ENCODE measurements around the gene PIGC.

The PIGC gene

GRCh38 chr1:172405912-172406311, 38.0 kb downstream of the PIGC start:
- Histone ChIP-seq H3K9ac (ENCODE audit: low read length) (no peak overlapping the region), H3K4me3 (ENCODE audit: low read depth in 1 of 2, low read length in 2 of 2) (no peak overlapping the region), H3K36me3 (ENCODE audit: insufficient read depth, low read length) (no peaks in the 10 kb centered on the region), H3K27me3 (ENCODE audit: control insufficient read depth in 1 of 2, insufficient read depth in 2 of 2, low read length in 2 of 2) (no peaks in the 10 kb centered on the region), H3K9me3 (ENCODE audit: low read length) (no peaks in the 10 kb centered on the region), H3K4me1 (ENCODE audit: insufficient read depth, low read length) (peaks cover 4% of the 10 kb centered on the region), H3K27ac (ENCODE audit: low read depth, low read length) (no peak overlapping the region)

DNA sequence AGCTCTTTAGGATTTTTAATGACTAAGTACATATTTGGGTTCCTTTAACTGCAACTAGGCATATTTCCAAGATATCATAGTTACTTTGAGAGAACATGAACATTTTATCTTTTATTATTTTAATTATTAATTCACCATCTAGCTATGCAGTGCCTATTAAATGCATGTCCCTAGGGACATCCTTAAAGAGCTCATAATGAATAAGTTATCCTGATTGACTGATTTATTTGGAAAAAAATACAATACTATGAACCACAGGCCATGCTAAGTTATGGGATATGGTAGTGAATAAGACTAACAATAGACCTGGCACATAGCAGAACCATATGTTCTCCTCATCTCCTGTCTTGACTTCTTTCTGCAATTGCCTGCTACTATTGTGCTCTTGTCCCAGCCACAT, 39.7 kb downstream of the PIGC start:
- Histone ChIP-seq H3K9ac (ENCODE audit: low read length) (no peak overlapping the region), H3K4me3 (ENCODE audit: low read depth in 1 of 2, low read length in 2 of 2) (no peak overlapping the region), H3K36me3 (ENCODE audit: insufficient read depth, low read length) (no peaks in the 10 kb centered on the region), H3K27ac (ENCODE audit: low read depth, low read length) (no peak overlapping the region), H3K4me1 (ENCODE audit: insufficient read depth, low read length) (peaks cover 19% of the 10 kb centered on the region), H3K27me3 (ENCODE audit: control insufficient read depth in 1 of 2, insufficient read depth in 2 of 2, low read length in 2 of 2) (no peaks in the 10 kb centered on the region), H3K9me3 (ENCODE audit: low read length) (no peaks in the 10 kb centered on the region)

DNA sequence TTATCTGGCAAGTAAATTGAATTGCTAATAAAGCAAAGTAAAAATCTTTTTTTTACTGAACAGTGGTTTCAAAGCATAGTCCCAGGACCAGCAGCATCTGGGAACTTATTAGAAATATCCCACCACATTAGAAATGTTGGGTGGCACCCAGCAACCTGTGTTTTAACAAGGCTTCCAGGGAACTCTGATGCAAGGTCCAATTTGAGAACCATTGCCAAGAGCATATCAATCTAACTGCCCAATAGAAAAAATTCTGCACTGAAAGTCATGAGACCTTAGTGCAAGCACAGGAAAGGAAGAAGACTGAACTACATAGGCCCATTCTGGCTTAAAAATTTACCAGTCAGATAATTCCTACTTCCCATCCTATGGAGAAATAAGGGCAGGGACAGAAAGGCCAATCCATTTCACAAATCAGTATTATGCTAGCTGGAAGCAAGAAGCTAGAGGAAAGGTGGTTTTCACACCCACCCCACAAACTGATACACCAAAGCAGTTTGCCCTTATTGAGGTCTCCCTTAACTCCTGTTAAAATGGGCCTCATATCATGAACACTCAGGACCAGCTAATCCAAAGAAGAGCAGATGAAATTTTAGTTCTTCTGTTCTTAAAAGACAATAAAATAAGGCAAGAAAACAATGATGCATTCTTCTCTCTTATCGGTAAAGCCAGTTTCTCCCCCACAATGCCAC, 40.8 kb downstream of the PIGC start:
- no peaks in the 10 kb centered on the region for H3K27me3 ChIP-seq (ENCODE audit: control insufficient read depth in 1 of 2, insufficient read depth in 2 of 2, low read length in 2 of 2)
- no peak overlapping the region for H3K27ac ChIP-seq (ENCODE audit: low read depth, low read length)
- H3K4me1 ChIP-seq (ENCODE audit: insufficient read depth, low read length): peaks cover 30% of the 10 kb centered on the region
- no peak overlapping the region for H3K9ac ChIP-seq (ENCODE audit: low read length)
- no peaks in the 10 kb centered on the region for H3K36me3 ChIP-seq (ENCODE audit: insufficient read depth, low read length)
- H3K4me3 ChIP-seq (ENCODE audit: low read depth in 1 of 2, low read length in 2 of 2): no peak overlapping the region
- no peaks in the 10 kb centered on the region for H3K9me3 ChIP-seq (ENCODE audit: low read length)

- Histone ChIP-seq H3K36me3 (ENCODE audit: insufficient read depth, low read length) (no peaks in the 10 kb centered on the region), H3K9ac (ENCODE audit: low read length) (no peak overlapping the region), H3K27ac (ENCODE audit: low read depth, low read length) (no peak overlapping the region), H3K4me1 (ENCODE audit: insufficient read depth, low read length) (peaks cover 41% of the 10 kb centered on the region), H3K9me3 (ENCODE audit: low read length) (no peaks in the 10 kb centered on the region), H3K27me3 (ENCODE audit: control insufficient read depth in 1 of 2, insufficient read depth in 2 of 2, low read length in 2 of 2) (no peaks in the 10 kb centered on the region), H3K4me3 (ENCODE audit: low read depth in 1 of 2, low read length in 2 of 2) (no peak overlapping the region)
Observed at GRCh38 chr1:172401892-172402291, 42.0 kb downstream of the PIGC start.

GRCh38 chr1:172401477-172401876, 42.4 kb downstream of the PIGC start:
- peaks cover 44% of the 10 kb centered on the region for H3K4me1 ChIP-seq (ENCODE audit: insufficient read depth, low read length)
- no peak overlapping the region for H3K27ac ChIP-seq (ENCODE audit: low read depth, low read length)
- no peak overlapping the region for H3K4me3 ChIP-seq (ENCODE audit: low read depth in 1 of 2, low read length in 2 of 2)
- H3K9ac ChIP-seq (ENCODE audit: low read length): no peak overlapping the region
- H3K36me3 ChIP-seq (ENCODE audit: insufficient read depth, low read length): no peaks in the 10 kb centered on the region
- H3K27me3 ChIP-seq (ENCODE audit: control insufficient read depth in 1 of 2, insufficient read depth in 2 of 2, low read length in 2 of 2): no peaks in the 10 kb centered on the region
- no peaks in the 10 kb centered on the region for H3K9me3 ChIP-seq (ENCODE audit: low read length)

GRCh38 chr1:172400722-172401105, 43.2 kb downstream of the PIGC start:
- H3K36me3 ChIP-seq (ENCODE audit: insufficient read depth, low read length): no peaks in the 10 kb centered on the region
- H3K9ac ChIP-seq (ENCODE audit: low read length): no peak overlapping the region
- no peaks in the 10 kb centered on the region for H3K27me3 ChIP-seq (ENCODE audit: control insufficient read depth in 1 of 2, insufficient read depth in 2 of 2, low read length in 2 of 2)
- peak overlapping the region; percentile 30 for H3K27ac ChIP-seq (ENCODE audit: low read depth, low read length)
- H3K4me1 ChIP-seq (ENCODE audit: insufficient read depth, low read length): peaks cover 44% of the 10 kb centered on the region
- no peaks in the 10 kb centered on the region for H3K9me3 ChIP-seq (ENCODE audit: low read length)
- H3K4me3 ChIP-seq (ENCODE audit: low read depth in 1 of 2, low read length in 2 of 2): no peak overlapping the region

- no peaks in the 10 kb centered on the region for H3K9me3 ChIP-seq (ENCODE audit: low read length)
- H3K27ac ChIP-seq (ENCODE audit: low read depth, low read length): peak overlapping the region; percentile 69
- H3K36me3 ChIP-seq (ENCODE audit: insufficient read depth, low read length): no peaks in the 10 kb centered on the region
- H3K4me1 ChIP-seq (ENCODE audit: insufficient read depth, low read length): peaks cover 45% of the 10 kb centered on the region
- H3K9ac ChIP-seq (ENCODE audit: low read length): no peak overlapping the region
- H3K27me3 ChIP-seq (ENCODE audit: control insufficient read depth in 1 of 2, insufficient read depth in 2 of 2, low read length in 2 of 2): no peaks in the 10 kb centered on the region
- H3K4me3 ChIP-seq (ENCODE audit: low read depth in 1 of 2, low read length in 2 of 2): no peak overlapping the region
Observed at GRCh38 chr1:172399756-172400721, 43.8 kb downstream of the PIGC start.

- Histone ChIP-seq H3K27me3 (ENCODE audit: control insufficient read depth in 1 of 2, insufficient read depth in 2 of 2, low read length in 2 of 2) (no peaks in the 10 kb centered on the region), H3K4me1 (ENCODE audit: insufficient read depth, low read length) (peaks cover 54% of the 10 kb centered on the region), H3K36me3 (ENCODE audit: insufficient read depth, low read length) (no peaks in the 10 kb centered on the region), H3K9me3 (ENCODE audit: low read length) (no peaks in the 10 kb centered on the region), H3K27ac (ENCODE audit: low read depth, low read length) (peak overlapping the region; percentile 29), H3K4me3 (ENCODE audit: low read depth in 1 of 2, low read length in 2 of 2) (peak overlapping the region in 1 of 2 donors; percentile 7), H3K9ac (ENCODE audit: low read length) (no peak overlapping the region)
Observed at GRCh38 chr1:172398970-172399755, 44.7 kb downstream of the PIGC start.

DNA sequence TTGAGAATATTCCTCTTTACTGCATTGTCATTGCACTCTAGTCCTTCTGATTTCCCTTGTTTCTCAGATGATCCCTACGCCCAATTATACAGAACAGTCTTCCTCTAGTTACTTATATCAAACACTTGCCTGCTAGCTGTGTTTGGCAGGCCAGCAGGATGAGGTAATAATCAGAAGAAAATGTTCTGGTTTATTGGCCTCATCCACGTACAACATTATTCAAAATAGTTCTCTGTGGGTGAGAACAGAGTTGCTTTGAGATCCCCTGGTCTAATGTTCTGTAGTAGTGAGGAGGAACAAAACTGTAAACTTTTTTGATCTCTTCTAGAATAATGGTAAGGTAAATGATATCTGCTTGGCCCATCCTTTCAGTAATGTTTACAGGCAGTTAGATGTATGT, 45.7 kb downstream of the PIGC start:
- no peak overlapping the region for H3K9ac ChIP-seq (ENCODE audit: low read length)
- peak overlapping the region; percentile 29 for H3K27ac ChIP-seq (ENCODE audit: low read depth, low read length)

GRCh38 chr1:172397633-172398032, 46.2 kb downstream of the PIGC start:
- no peaks in the 10 kb centered on the region for H3K27me3 ChIP-seq (ENCODE audit: control insufficient read depth in 1 of 2, insufficient read depth in 2 of 2, low read length in 2 of 2)
- no peak overlapping the region for H3K9ac ChIP-seq (ENCODE audit: low read length)
- no peak overlapping the region for H3K4me3 ChIP-seq (ENCODE audit: low read depth in 1 of 2, low read length in 2 of 2)
- no peak overlapping the region for H3K27ac ChIP-seq (ENCODE audit: low read depth, low read length)
- peaks cover 69% of the 10 kb centered on the region for H3K4me1 ChIP-seq (ENCODE audit: insufficient read depth, low read length)
- H3K9me3 ChIP-seq (ENCODE audit: low read length): no peaks in the 10 kb centered on the region
- H3K36me3 ChIP-seq (ENCODE audit: insufficient read depth, low read length): no peaks in the 10 kb centered on the region

More for the DNA sequence above, 45.7 kb downstream of the PIGC start:
- peaks cover 63% of the 10 kb centered on the region for H3K4me1 ChIP-seq (ENCODE audit: insufficient read depth, low read length)
- no peaks in the 10 kb centered on the region for H3K27me3 ChIP-seq (ENCODE audit: control insufficient read depth in 1 of 2, insufficient read depth in 2 of 2, low read length in 2 of 2)
- no peaks in the 10 kb centered on the region for H3K9me3 ChIP-seq (ENCODE audit: low read length)
- H3K4me3 ChIP-seq (ENCODE audit: low read depth in 1 of 2, low read length in 2 of 2): no peak overlapping the region
- no peaks in the 10 kb centered on the region for H3K36me3 ChIP-seq (ENCODE audit: insufficient read depth, low read length)

DNA sequence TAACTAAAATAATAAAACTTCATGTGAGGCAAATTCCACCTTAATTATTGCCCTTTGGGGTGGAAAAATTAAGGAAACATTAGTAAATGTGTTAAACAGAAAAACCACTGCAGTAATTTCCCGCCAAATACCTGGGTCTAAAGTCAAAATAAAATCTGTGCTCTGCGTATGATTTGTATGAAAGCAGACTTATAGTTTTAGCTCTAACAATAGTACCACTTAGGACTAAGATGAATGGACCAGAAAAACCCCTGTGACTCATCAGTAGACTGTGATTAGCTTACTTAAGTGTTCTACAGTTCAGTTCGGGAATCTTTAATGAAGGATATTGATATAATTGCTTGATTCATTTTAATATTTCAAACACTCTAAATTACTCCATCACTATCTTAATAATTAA, 46.6 kb downstream of the PIGC start:
- Histone ChIP-seq H3K9ac (ENCODE audit: low read length) (no peak overlapping the region), H3K27ac (ENCODE audit: low read depth, low read length) (no peak overlapping the region), H3K27me3 (ENCODE audit: control insufficient read depth in 1 of 2, insufficient read depth in 2 of 2, low read length in 2 of 2) (no peaks in the 10 kb centered on the region), H3K9me3 (ENCODE audit: low read length) (no peaks in the 10 kb centered on the region), H3K36me3 (ENCODE audit: insufficient read depth, low read length) (no peaks in the 10 kb centered on the region), H3K4me1 (ENCODE audit: insufficient read depth, low read length) (peaks cover 73% of the 10 kb centered on the region), H3K4me3 (ENCODE audit: low read depth in 1 of 2, low read length in 2 of 2) (no peak overlapping the region)

Measured in muscle layer of colon (tissue), 2 donors.